Ecto neural progenitor cell (in vitro differentiated cells): ENCODE data around the gene TLE2.
"Not testable (repeated sequence)": the region's sequence is repeated elsewhere in the genome, so short reads cannot be mapped to it uniquely, and the experiment has no call there.

Experiments
- DNase-seq: peaks from one replicate; pipeline ENCODE4 v3.0.0-alpha.2; 2018; ENCODE audit warnings: low spot score

The TLE2 gene

GRCh38 chr19:2982983-2983350, 46.1 kb downstream of the TLE2 start:
- DNase-seq: peak; percentile 61

- DNase-seq: no peak
Measured at GRCh38 chr19:2982561-2982960, 46.5 kb downstream of the TLE2 start.

- no peak for DNase-seq
Measured at GRCh38 chr19:2981898-2982297, 47.2 kb downstream of the TLE2 start.

DNA sequence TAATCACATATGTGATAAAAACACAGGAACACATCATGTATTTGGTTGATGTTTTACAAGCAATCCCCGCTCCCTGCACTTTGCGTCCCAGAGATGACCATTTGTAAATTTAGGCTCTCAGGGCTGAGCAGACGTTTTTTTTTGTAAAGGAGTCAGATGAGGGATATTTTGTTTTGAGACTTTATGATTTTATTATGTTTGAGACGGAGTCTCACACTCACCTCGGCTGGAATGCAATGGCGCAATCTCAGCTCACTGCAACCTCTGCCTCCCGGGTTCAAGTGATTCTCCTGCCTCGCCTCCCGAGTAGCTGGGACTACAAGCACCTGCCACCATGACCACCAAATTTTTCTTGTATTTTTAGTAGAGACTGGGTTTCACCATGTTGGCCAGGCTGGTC, 50.3 kb downstream of the TLE2 start:
- no peak for DNase-seq

DNA sequence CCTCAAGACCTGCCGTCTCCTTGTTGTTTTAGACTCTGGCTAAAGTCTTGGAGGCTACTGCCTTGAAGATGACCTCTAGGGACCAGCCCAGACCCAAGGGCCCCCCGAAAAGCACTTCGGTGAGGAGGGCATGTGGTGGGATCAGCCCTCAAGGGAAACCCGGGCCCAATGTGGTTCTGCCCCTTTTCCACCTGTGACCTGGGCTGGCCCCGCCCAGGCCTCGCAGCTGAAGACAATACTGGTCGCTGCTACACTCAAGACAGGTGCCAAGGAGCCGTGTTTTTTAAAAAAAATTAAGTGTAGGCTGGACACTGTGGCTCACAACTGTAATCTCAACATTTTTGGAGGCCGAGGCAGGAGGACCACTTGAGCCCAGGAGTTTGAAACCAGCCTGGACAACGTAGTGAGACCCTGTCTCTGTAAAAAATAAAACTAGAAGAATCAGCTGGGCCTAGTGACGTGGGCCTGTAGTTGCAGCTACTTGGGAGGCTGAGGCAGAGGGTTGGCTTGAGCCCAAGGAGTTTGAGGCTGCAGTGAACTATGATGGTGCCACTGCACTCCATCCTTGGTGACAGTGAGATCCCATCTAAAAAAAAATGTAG, 50.8 kb downstream of the TLE2 start:
- no peak for DNase-seq

GRCh38 chr19:2977746-2978138, 51.3 kb downstream of the TLE2 start:
- DNase-seq: no peak

DNA sequence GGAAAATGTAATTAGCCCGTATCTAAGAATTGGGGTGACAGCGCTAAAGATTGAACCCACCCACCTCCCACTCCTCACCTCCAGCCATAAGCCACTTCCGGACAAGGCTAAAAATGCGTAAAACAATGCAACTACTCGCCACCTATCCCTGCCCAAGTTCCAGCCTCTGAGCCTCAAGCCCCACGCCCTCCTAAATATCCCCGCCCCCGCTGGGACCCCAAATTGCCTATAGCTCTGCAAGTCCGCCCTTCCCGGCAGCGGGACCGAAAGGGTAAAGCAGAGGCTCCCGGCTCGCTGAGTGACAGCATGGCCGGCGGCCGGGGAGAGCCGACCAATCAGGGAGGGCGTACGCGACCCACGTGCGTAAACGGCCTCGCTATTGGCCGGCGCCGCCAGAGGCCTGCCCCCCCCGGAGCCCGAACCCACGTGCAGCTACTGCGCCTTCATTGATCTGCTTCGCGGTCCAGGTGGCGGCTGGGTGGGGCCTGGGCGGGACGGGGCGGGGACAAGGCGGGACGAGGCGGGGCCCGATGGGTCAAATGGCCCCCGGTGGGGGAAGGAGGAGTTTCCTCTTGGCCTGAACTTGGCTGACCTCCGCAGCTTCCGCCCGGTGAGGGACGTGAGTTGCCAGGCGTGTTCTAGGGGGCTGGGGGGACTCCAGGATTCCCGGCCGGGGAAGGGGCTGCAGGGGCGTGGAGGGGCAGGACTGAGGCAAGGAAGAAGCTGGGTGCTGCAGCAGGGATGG, 51.9 kb downstream of the TLE2 start, which contains the start of gene TLE6:
Gene TLE6 (plus strand): TSS at position 564 of the 745 bp plus-strand sequence. CDS start 670 bp downstream, outside the sequence.
- peak; percentile 98 for DNase-seq

DNA sequence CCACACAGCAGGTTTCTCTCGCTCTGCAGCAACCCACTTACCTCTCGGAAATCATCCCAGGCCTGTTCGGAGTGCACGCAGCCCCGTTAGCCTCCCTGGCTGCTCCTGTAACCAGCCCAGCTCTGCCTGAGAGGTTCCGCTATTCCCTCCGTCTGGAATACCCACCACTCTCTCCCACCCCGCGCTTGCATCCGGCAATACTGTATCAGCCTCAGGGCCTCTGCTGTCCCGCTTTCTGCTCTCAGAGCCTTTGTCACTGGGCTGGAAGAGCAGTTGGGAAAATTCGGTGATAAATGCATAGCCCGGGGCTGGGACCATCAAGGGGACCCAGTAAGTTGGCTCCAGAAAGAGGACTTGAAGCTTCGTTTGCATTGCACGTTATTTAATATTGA, 52.5 kb downstream of the TLE2 start:
- no peak for DNase-seq

GRCh38 chr19:2974342-2975041, 54.6 kb downstream of the TLE2 start:
- no peak for DNase-seq

DNA sequence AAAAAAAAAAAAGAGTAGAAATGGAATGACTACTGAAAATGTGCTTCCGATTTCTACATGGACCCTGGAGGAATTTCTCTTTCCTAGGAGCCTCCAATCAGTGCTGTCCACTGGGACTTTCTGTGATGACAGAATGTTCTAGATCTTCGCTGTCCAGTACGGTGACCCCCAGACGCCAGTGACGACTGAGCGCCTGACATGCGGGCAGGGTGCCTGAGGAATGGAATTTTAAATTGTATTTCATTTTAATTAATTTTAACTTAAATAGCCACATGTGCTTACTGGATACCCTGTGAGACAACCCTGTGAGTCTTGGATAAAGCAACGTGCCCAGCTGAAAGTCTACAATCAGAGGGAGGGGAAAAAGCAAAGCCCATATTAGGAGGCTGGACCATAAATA, 55.9 kb downstream of the TLE2 start:
- DNase-seq: no peak

GRCh38 chr19:2970201-2970835, 58.8 kb downstream of the TLE2 start:
- DNase-seq: no peak

DNA sequence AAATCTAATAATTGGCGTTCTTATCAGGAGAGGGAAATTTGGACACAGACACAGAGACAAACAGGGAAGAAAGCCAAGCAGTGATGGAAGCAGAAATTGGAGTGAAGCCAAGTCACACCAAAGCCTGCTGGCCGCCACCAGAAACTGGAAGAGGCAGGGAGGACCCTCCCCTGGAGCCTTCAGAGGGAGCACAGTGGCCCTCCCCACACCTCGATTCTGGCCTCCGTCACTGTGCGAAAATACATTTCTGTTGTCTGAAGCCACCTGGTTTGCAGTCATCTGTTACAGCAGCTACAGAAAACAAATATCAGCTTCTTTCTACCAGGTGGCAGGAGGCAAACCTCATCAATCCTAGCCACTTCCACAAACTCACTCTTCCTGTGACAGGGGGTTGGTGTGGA, 60.0 kb downstream of the TLE2 start:
- DNase-seq: no peak

DNA sequence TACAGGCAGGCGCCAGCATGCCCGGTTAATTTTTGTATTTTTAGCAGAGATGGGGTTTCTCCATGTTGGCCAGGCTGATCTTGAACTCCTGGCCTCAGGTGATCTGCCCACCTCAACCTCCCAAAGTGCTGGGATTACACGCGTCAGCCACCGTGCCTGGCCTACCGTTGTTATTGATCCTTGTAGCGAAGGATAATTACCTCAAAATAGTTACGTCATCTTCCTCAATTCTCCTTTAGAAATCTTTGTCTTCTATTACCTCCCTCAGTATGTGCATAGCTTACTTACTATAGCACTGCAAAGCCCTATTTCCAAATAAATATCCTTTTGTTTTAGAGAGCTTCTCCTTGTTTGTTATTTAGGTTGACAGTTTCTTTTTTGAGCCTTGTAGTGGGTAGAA, 61.1 kb downstream of the TLE2 start:
- no peak for DNase-seq

GRCh38 chr19:2964874-2965273, 64.2 kb downstream of the TLE2 start:
- no peak for DNase-seq

DNA sequence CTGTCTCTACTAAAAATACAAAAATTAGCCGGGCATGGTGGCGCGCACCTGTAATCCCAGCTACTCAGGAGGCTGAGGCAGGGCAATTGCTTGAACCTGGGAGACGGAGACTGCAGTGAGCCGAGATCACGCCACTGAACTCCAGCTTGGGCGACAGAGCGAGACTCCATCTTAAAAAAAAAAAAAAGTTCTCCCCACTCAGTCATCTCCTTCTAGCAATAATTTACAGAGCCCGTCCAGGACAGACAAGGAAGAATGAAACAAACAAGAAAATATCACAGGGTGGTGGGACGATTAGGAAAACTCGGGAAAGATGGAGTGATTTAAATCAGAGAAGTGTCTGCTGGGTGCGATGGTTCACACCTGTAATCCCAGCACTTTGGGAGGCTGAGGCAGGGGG, 65.4 kb downstream of the TLE2 start:
- not testable (repeated sequence) for DNase-seq

- no peak for DNase-seq
Measured at GRCh38 chr19:2963122-2963521, 66.0 kb downstream of the TLE2 start.

- peak; percentile 59 for DNase-seq
Measured at GRCh38 chr19:2962018-2962670, 66.9 kb downstream of the TLE2 start.

DNA sequence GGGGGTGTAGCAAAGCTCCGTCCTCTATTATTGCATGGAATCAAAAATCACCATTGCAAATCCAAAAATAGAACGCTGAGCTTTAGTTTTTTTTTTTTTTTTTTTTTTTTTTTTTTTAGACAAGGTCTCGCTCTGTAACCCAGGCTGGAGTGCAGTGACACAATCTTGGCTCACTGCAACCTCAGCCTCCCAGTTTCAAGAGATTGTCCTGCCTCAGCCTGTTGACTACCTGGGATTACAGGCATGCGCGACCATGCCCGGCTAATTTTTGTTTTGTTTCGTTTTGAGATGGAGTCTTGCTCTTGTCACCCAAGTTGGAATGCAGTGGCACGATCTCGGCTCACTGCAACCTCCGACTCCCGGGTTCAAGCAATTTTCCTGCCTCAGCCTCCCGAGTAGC, 69.0 kb downstream of the TLE2 start:
- DNase-seq: no peak

DNA sequence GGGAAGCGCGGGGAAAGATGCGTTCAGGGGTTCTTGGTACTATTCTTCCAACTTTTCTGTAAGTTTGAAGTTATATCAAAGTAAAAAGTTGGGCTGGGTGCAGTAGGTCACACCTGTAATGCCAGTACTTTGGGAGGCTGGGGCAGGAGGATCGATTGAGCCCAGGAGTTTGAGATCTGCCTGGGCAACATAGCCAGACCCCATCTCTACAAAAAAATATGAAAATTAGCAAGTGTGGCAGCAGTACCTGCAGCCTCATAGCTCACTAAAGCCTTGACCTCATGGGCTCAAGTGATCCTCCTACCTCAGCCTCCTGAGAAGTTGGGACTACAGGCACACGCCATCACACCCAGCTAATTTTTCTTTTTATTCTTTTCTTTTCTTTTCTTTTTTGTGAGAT, 71.9 kb downstream of the TLE2 start:
- no peak for DNase-seq

DNA sequence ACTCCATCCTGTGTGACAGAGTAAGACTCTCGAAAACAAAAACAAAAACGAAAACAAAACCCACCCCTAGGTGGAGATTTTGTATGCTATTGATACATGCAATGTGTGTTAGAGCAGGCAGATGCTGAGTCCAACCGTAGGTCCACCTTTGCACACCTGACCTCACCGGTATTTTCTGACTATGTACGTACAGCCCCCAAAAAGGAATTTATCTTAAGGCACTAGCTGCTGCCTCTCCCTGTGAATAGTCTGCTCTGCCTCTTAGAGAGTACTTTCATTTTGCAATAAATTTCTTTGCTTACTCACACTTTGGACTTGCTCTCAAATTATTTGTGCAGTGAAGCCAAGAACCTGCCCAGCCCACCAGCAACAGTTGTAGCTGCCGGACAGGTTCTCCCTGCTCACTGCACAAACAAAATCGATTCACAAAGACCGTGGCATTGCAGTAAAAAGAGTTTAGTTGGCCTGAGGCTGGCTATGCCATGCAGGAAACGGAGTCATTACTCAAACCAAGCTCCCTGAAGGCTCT, 76.1 kb downstream of the TLE2 start:
- no peak for DNase-seq

GRCh38 chr19:2950286-2951124, 78.6 kb downstream of the TLE2 start:
- DNase-seq: peak; percentile 100
